Right forelimb (tissue), 1 donor: ENCODE results near the gene ARL10.

Experiments
- DNase-seq: peaks from one replicate; pipeline ENCODE4 v3.0.0-alpha.2; 2018

The ARL10 gene

DNA sequence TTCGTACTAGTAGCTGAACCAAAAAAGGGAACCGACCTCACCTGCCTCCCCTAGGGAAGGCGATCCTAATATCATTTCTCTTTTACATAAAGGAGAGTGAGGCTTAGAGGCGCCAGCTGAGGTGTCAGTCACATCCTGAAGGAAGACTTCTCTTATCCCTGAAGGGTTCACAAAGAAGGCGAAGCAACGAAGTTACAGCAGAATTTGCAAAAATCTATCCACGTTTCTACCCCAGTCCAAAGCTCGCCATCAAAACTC is 3.1 kb upstream of the ARL10 start:
- no peak for DNase-seq

DNA sequence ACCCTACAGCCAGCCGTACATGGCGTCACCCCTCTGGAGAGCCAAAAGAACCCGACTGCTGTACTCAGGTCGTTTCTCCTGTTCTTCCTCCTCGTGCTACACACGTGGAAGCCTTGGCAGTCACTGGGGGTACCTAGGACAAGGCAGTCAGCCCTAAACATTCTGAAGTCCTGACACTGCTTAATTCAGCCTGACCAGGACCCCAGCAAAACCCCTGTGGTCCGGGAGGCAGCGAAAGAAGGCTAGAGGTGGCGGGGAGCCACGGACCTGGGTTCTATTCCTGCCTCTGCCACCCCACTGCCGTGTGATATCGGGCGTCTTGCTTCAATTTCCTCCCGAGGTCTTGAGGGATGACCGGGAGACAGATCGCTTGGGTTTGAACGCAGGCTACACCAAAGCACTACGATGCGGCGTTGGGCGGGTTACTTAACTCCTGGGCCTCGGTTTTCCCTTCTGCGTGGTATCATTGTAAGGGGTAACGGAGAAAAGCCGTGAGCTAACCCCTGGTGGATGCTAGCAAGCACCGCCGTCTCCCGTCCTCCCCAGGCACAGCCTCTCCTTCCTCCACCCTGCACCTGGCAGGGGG is 429 bp upstream of the ARL10 start:
- no peak for DNase-seq

DNA sequence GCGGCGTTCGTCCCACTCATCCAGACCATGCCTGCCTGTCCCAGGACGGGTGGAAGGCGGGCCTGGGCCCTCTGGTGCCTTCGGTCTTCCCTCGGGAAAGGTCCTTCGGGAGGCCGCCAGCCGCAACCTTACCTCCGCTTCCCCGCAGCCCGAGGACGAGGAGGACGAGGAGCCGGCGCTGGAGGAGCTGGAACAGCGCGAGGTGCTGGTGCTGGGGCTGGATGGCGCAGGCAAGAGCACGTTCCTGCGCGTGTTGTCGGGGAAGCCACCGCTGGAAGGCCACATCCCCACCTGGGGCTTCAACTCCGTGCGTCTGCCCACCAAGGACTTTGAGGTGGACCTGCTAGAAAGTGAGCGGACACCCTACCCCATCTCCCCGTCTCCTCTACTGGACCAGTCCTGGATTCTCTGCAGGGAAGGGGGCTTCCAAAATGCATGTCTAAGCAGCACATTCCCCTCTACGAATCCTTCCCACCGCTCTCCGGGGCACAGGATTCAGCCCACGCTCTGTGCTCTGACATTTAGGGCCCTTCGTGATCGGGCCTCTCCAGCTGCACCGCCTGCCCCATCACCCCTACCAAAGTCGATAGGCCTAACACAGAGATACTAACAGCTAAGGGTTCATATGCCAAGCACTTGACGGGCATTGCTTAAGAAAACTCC is 1.1 kb downstream of the ARL10 start:
- DNase-seq: peak; percentile 32

DNA sequence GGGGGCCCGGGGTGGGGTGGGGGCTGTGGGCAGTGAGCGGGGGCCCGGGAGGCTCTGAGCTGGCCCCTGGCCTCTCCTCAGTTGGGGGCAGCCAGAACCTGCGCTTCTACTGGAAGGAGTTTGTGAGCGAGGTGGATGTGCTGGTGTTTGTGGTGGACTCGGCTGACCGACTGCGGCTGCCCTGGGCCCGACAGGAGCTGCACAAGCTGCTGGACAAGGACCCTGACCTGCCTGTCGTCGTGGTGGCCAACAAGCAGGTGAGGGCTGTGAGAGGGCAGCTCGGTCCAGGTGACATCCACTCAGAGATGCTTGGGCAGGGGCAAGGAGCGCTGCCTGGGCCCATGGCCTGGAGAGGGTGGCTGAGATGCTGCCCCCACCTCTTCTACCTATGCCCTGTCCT is 3.4 kb downstream of the ARL10 start:
- DNase-seq: peak; percentile 4

DNA sequence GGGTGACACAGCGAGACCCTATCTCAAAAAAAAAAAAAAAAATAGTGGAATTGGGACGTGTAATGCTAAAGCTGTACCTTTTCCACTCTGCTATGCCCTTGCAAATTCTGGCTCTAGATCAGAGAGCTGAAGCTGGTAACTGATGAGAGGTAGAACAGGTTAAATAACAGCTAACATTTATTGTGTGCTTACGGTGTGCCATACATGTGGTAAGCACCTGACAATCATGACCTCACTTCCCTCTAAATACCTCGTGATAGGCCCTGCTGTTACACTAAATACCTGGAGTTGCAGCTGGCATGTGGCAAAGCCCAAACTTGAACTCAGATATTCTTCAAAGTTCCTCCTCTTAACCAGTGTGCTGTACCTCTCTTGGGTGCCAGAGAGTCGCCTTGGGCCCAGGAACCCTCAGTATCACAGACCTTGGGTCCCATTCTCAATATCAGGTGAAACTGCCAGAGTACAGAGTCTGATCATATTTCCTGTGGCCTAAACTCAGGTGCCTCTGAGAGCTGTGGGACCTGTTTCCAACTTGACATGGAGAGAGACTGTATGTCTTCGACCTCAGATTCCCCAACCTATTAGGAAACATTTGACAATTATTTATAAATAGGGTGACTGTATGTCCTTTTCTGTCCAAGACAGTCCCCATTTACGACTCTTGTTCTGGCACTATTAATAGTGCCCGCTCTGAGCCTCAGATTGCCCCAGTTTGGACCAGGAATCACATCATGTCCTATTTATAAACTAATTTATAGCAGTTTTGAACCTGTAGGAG is 4.8 kb downstream of the ARL10 start:
- no peak for DNase-seq

DNA sequence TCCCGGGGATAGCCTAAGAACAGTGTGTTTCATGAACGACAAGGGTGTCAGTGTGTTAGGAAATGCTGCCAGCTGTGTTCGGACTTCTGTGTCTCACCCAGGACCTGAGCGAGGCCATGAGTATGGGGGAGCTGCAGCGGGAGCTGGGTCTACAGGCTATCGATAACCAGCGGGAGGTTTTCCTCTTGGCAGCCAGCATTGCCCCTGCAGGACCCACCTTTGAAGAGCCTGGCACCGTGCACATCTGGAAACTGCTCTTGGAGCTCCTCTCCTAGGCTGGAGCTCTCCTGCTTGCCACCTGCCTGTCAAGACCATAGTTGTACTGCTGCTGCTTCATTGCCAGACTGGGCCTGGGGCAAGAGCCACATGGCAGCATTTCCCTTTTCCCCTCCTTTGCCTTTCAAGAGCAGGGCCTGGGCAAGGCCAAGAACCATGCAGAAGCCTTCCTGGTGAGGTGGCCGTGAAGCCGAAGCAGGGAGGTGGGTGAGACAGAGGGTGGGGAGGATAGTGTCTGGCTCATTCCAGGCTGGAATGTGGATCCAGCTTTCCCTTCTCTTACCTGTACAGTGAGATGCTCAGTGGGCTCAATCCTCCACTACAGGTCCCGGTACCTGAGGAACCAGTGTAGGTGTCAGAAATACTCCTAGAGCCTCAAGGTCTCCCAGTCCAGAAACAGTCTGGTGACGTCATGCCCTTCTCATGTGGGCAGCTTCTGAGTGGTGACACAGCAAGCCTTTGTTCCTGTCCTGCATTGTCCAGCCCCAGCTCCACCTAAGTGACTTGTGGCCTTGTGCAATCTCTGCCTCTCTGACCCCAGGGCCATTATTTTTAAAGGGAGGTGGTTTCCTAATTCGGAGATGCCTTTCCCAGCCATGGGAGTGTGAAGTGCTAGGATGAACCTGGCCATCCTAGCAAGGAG is 6.6 kb downstream of the ARL10 start:
- no peak for DNase-seq

DNA sequence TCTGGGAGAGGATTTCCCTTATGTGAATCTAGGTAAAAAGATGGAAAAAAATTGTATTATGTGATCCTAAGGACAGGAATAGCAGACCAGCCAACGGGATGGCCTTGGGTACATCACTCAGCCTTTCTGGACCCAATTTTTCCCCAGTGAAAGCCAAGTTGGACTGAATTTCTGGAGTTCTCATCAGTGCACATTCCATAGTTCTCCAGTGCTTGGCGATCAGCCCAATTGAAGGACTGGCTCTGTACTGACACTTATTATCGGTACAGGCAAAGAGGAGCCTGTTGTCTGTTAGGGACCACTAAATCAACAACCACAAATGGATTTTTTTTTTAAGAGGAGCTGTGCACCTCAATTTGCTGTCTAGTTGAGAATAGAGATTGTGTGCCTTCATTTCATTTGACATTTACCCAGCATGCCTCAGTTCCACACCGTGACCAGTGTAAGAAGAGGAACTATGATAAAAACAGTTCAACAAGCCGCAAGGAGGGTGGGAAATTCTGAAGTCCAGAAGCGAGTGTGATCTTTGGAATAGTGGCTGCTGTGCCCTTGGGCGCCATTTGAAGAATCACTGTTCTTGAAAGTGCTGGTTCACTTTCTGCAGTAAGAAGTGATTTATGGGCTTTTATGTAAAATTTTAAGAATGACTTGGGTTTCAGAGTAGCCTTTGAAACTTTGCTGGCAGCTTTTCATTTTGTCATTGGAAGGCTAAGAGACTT is 8.0 kb downstream of the ARL10 start:
- no peak for DNase-seq

DNA sequence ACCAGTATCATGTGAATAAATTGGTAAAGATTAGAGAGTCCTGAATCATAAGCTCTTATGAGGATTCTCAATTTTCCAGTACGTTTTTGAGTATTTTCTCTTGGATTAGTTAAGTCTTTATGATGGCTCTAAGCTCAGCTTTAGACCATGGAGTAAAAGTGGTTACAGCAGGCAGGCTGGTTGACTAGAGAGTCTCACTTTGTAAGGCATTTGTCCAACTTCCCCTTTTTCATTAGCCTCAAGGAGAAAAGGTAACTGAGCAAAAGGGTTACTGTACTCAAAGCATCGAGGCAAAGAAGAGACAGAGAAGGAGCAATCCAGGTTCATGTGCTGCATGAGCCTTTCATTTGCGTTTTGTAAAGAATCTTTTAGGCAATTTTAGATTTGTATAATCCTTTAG is 14.6 kb downstream of the ARL10 start:
- DNase-seq: no peak

DNA sequence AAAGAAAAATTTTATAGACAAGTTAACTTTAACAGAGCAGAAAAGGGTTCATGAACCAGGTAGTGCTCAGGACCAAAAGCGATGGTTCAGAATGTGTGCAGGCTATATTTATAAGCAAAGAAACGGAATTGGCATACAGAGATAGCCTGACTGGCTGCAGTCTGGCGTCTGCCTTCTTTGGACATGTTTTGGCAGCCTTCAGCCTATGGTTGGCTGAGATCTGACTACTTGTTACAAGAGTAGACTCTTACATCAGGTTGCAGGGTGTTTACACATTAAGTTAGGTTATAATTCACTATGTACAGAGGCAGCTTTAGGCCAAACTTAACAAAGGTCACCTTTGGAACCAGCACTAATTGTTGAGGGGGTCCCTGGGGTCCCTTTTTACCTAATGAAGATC is 16.1 kb downstream of the ARL10 start:
- DNase-seq: no peak

DNA sequence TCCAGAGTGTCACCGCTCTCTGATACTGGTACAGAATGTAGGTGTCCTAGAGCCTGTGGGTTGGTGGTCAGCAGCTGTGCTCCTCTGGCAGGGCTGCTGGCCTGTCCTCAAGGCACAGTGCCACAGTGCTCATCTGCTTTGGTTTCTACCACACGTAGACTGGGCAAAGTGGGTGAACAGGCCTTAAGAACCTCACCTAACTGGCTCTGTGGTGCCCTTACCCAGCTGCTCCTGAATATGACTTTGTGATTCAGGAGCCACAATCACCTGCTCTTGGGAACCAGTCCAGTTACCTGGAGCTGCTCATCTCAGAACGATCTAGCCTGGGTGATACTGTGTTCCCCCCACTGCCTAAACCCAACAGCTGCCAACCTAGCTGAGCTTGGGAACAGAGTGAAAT is 16.7 kb downstream of the ARL10 start:
- no peak for DNase-seq

DNA sequence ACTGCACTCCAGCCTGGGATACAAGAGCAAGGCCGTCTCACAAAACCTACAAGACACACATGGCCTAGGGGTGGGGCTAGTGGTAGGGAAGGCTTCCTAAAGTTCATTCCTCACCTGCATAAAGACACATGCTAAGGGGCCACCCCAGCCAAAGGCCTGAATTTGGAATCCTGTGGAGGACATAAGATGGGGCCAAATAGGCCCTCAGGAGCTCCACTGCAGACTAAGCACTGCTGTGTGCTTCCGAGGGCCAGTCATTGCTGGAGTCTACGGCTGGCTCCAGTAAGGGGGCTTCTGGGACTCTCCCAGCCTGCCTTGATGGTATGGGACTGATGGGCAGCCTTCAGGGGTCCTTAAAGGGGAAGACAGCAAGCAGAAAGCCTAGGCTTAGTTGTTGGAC is 17.4 kb downstream of the ARL10 start:
- no peak for DNase-seq

DNA sequence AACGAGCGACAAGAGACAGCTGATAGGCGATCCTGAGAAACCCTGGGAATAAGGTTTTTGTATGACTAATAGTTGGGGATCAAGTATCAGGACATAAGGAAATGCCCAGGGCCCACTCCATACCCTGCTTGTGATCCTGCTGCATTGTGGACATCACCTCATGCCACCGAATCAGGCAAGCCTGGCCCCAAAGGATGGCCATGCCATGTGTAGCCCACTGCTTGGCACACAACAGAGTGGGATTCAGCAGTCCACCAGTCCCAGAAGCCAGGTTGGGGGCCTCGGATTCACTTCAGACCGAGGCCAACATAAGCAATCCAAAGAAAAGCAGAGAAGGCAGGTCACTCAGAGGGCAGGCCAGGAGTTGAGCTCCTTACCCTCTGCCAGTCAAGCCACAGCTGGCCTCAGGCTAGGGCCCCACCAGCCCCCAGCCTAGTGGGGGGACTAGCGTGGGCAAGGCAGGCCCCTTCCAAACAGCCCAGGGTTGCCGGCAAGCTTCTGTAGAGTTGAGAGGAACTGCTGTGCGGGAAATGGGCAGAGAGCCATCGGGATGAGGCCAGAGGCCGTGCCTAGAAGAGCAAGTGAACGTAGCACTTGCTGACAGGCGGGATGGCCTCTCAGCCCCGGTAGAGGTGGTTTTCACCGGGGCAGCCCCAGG is 18.1 kb downstream of the ARL10 start:
- no peak for DNase-seq

DNA sequence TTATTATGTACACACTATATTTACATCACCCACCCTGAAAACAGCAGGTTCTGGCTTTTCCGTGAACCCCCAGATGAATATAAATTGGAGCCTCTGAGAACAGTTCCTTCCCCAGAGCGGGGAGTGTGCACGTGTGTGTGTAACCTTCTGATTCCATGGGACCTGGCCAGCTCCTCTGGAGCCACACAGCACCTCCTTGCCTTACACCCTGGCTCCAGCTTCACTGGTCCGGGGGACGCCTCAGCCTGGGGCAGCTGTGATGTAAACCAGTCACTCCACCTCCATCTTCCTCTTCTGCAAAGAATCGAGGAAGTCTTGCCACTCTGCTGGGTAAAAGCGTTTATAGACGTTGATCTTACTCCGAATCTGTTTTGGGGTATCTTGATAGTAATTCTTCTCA is 18.7 kb downstream of the ARL10 start:
- DNase-seq: no peak

DNA sequence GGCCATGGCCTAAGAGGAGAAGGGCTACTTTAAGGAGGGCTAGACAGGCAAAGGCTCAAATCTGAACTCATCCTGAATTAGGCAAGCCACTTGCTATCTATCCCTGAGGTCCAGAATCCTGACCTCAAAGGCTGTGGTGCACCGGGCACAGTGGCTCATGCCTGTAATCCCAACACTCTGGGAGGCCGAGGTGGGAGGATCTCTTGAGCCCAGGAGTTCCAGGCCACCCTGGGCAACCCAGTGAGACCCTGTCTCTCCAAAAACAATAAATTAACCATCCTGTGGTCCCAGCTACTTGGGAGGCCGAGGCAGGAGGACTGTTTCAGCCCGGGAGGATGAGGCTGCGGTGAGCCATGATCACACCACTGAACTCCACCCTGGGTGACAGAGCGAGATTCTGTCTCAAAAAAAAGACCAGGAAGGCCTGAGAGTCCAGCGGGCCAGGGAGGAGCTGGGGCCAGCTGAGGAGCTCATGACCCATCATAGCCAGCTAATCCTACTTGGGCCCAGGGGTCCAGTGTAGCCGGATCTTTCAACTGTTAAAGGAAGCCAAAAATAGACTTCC is 19.2 kb downstream of the ARL10 start:
- no peak for DNase-seq

DNA sequence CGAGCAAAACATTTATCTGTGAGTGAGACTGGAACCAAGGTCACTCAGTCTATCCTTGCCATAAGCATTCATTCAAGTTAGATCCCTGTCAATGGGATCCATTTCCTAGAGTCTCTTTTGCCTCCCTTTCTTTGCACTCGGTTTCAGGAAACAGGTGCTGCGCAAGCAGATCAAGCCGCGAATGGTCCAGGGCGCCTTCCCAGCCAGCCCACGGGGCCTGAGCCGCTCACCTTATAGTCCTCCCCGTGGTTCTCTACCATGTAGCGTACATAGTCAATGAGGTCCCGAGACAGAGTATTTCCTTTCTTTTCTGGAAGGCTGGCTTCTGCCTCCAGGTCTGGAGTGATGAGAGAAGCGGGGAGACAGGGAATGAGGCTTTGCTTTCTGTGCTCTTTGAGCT is 19.7 kb downstream of the ARL10 start:
- no peak for DNase-seq

DNA sequence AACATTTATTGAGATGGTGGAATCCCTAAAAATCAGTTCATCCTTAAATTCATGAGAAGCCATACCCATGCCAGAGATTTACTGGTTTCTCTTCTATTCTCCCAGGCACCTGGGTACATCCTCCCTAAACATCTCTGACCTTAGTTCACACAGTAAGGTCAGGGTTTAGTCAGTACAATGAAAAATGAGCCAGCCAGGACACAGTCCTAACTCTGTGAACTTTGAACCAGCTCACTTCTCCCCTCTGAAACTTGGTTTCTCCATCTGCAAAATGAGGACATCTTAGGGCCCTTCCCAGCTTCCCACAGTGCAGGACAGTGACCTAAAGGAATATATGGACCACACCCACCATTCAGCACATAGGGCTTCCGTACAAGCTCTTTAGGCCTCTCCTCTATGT is 21.2 kb downstream of the ARL10 start:
- no peak for DNase-seq

DNA sequence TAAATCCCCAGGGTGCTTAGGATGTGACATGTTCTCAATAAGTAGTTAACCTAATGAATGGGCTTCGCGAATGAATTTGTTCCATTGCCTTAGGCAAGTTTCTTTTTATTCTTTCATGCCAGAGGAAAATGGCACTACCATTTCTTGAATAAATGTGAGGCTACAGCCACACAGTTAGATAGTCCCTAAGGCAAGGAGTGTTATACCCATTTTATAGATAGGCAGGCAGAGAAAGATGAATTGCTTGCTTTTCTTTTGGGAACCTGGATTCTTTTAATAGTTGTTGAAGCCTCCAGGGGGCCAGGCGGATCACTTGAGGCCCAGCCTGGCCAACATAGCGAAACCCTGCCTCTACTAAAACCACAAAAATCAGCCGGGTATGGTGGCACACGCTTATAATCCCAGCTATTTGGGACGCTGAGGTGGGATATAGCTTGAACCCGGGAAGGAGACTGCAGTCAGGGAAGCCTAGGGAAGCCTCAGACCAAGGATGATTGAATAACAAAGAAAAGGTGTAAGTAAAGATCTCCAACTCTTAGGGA is 22.2 kb downstream of the ARL10 start:
- DNase-seq: no peak

DNA sequence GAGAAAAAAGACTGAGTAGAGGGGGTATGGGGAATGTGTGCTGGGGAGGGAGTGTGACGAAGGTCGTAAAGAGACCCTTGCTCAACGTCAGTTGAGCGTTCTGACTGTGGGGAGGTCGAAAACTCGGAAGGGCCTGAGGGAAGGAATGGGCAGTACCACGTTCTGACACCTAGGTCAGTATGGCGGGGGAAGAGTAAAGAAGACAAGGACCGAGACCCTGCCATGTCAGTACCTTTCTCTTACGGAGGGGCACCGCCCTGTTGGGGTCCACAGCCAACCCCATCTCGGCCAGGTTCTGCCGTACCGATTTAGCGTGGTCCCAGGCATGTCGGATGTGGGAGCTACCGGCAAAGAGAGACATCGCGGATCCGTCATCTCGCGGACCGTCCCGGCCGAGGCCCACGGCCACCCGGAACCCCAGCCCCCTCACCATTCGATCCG is 22.7 kb downstream of the ARL10 start:
- DNase-seq: no peak

DNA sequence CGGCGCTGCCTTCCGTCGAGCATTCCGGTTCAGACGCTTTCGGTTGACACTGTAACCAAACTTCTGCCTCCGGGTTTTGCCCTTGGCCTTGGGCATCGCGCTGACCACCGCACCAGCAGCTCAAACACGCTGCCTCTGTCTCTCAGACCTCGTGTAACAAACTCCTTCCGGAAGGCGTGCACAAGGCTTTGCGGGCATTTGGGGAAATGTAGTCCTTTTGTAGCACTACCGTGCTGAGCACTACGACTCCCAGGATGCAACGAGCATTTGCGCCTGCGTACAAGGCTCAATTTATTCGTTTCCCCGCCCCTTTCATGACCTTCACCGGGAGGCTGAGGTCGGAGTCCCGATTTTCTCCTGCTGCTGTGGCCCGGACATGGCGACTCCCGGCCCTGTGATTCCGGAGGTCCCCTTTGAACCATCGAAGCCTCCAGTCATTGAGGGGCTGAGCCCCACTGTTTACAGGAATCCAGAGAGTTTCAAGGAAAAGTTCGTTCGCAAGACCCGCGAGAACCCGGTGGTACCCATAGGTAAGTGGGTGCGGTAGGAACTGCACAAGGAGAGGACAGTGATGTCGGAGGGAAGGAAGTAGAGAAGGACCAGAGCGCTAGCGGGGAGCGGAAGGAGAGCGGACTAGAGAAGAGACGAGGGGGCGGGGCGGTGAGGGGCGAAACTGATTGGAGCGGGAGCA is 23.3 kb downstream of the ARL10 start, which contains the start of the genes HIGD2A and NOP16:
HIGD2A (plus strand) TSS at position 308 of the 691 bp plus-strand sequence; CDS start at position 377, 69 bp downstream.
NOP16 (minus strand) TSS at position 155 of the 691 bp plus-strand sequence; CDS start at position 96, 59 bp downstream.
- DNase-seq: peak; percentile 96
